Measurements from ENCODE around the gene NPSR1.

Gene NPSR1

DNA sequence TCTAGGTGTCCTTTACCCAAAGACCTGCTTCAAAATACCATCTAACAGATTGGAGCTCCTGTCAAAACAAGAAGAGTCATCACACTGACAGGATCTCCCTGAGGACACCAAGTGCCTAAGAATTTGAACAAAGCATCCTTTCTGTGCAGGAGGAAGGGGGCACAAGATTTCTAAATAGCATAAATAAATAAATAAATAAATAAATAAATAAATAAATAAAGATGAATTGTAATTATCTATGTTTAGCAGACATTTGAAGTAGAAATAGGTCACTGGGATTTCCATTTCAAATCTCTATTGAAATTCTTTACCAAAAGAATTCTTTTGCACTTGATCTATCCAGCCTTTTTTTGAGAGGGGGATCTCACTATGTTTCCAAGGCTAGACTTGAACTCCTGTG is 65.3 kb downstream of the NPSR1 start:
- DNase-seq (ENCODE audit: low read depth in 2 of 2) = no peak

DNA sequence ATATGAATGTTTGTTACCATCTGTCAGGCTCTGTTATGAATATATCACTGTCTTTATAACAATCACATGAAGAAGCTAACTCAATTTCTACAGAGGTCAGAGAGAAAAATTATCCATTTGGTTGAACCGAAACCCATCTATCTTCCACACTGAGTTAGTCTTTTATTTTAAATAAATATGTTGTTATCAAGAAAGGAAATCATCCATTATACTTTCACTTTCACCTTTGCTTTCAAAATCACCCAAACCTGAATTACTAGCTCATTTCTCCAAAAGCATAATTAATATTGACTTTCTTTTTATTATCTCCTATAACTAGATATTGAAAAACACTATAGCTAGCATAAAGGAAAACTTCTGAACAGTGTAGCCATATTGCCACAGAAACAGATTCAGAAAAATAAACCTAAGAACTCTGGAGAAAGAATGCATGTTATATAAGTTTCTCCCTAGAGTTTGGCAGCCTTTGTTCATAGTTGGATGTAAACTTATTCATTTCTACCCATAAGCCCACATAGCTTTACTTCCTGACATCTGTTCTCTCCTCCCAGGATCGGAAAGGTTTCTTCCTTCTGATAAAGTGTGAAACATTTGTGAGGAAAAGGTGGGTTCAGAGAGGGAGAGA is 66.0 kb downstream of the NPSR1 start:
- DNase-seq (ENCODE audit: low read depth in 2 of 2) = no peak

GRCh38 chr7:34726221-34726620 is 68.2 kb downstream of the NPSR1 start:
- no peak for DNase-seq (ENCODE audit: low read depth in 2 of 2)

- no peak for DNase-seq (ENCODE audit: low read depth in 2 of 2)
Measured at GRCh38 chr7:34727464-34727995, 69.5 kb downstream of the NPSR1 start.

- DNase-seq (ENCODE audit: low read depth in 2 of 2) = no peak
Measured at GRCh38 chr7:34728156-34728555, 70.1 kb downstream of the NPSR1 start.

GRCh38 chr7:34734771-34735170 is 76.8 kb downstream of the NPSR1 start:
- DNase-seq (ENCODE audit: low read depth in 2 of 2) = no peak

DNA sequence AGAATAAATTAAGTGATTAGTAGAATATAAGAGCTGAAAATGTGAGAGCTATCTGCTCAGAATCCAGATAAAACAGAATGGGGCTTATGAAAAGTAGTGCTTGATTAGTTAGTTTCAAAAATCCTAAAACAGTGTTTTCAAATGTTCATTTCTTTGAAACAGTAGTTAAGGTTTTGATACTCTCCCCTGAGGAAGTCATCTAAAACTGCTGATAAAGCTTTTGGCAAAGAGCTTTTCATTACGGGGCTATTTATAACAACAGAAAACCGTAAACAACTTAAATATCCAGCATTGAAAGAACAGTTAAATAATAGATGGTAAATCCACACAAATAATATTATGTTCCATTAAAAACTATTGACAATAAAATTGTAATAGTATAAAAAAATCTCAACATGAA is 77.5 kb downstream of the NPSR1 start:
- DNase-seq (ENCODE audit: low read depth in 2 of 2) = no peak

- no peak for DNase-seq (ENCODE audit: low read depth in 2 of 2)
Measured at GRCh38 chr7:34739651-34740300, 81.8 kb downstream of the NPSR1 start.

DNA sequence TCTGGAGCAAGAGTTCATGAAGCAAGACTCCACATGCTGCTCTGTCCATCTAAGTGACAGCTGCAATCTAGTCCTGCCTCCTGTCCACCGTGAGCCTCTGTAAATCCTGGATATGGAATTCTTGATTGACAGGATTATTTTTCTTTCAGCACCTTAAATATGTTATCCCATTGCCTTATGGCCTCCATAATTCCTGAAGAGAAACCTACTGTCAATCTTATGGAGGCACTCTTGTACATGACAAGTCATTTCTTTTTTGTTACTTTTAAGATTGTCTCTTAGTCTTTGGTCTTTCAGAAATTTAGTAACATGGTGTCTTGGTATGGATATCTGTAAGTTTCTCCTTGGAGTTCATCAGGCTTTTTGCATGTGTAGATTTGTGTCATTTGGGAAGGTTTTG is 82.8 kb downstream of the NPSR1 start:
- no peak for DNase-seq (ENCODE audit: low read depth in 2 of 2)

DNA sequence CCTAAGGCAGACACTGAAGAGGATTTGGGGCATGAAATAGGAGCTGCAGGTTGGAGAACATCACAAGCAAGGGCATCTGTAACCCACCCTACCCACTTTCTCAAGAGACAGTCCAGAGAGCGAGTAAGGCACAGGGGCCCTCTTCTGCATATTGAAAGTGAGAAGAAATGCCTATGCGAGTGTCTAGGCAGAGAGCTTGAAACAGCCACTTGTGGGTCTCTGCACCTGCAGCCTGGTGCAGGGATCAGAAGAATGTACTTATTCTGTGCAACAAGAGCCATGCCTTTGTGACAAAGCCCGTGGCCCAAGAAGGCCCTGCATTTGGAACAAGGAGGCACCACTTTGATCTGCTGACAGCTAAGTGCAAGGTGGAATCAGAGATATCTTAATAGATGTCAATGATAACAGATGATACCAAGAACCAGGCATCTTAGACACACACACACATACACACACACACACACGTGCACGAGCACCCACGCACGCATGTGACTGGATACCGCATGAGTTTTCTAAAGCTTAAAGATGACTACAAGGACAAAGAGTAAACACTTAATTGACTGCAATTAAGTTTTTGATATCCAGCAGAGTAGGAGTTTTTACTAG is 89.3 kb downstream of the NPSR1 start:
- no peak for DNase-seq (ENCODE audit: low read depth in 2 of 2)

DNA sequence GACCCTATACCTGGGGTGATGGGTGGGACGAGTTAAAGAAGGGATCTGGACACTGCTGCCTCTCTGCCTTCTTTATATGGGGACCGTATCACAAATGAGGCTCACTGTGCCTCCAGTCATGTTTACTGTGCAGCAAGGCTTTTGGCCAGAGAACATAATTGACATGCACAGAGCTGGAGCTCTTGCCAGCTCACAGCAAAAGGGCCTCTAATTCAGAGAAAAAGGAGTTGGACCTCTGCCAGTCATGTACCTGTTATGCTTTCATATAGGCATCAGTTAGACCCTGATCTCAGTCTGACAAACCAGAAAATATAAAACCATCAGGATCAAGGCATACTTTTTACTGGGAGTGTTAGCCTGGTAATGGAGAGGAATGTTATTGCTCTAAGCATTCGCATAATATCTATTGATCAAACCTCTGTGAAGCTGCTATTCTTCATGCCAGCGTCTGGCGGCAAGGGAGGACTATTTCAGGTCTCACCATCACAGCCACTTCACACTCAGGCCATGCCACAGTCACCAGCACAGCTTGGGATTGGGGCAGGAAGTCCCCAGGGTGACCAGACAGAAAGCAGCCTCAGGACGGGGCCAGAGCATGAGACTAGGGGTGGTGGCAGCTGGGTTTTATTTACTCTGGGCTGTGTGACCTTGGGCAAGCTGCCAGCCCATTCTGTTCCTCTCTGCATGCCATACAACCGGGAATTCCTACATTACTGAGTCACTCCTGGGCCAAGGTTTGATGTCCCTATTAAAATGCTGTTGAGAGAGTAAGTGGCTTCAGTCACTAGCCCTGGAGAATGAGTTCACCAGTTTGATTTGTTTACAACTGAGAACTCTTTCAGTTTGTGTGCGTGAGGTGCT is 90.1 kb downstream of the NPSR1 start:
- DNase-seq (ENCODE audit: low read depth in 2 of 2) = peak; percentile 14 to 23

- DNase-seq (ENCODE audit: low read depth in 2 of 2) = no peak
Measured at GRCh38 chr7:34748728-34749089, 90.7 kb downstream of the NPSR1 start.

- DNase-seq (ENCODE audit: low read depth in 2 of 2) = no peak
Measured at GRCh38 chr7:34749446-34749845, 91.4 kb downstream of the NPSR1 start.

DNA sequence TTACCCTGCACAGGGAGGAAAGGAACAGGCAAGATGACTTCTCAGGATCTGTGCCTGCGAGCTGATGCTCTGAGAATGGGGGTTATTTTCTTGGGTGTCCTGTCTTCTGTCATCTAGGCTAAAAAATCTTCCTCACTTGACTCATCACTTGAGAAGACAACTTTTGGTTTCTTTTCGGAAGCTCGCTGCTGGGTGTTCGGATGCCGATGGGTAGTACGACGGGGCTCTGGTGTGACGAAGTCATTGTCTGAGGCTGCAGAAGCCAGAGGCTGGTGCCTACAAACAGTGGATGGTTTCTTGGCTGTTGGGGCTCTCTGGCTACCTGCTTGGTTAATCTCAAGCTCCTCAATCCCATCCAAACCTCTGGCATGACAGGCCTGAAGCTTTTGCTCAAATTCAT is 92.2 kb downstream of the NPSR1 start:
- DNase-seq (ENCODE audit: low read depth in 2 of 2) = no peak

GRCh38 chr7:34750636-34751035 is 92.6 kb downstream of the NPSR1 start:
- DNase-seq (ENCODE audit: low read depth in 2 of 2) = no peak

DNA sequence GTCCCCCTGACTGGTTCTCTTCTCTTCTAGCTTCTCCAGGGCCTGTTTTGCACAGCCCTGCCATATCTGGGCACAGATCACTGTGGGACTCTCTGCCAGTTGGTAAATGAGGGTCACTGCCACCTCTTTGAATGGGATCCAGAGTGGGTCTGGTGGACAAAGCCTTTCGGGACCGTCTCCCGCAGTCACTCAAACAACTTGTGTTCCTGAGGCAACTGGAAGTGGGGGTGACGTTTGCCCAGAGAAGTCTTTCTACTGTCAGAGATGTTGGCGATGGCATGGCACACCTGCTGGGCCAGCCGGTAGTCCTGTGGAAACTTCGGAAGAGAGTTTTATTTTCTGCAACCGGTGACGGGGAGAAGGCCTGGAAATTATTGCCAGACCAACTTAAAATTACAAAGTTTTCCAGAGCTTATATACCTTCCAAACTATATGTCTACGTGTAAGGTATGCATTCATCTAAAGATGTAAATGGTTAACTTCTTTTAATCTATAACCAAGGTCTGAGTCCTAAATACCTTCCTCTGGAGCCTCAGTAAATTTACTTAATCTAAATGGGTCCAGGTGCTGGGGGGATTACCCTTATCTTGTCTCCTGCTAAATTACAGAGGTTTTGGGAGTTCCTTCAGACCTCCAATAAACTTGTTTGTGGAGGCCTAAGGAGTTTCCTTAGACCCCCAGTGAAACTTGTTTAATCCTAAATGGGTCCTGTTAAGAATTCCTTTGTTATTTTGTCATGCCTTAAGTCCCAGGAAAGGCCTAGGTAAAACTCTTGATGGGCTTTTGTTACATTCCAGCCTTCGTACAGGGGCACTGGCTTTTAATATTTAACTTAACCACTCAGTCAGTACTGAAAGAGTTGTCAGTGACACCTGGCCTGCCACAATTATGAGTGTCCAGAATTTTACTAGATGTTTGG is 94.0 kb downstream of the NPSR1 start:
- DNase-seq (ENCODE audit: low read depth in 2 of 2) = no peak

- DNase-seq (ENCODE audit: low read depth in 2 of 2) = no peak
Measured at GRCh38 chr7:34752929-34753328, 94.9 kb downstream of the NPSR1 start.

DNA sequence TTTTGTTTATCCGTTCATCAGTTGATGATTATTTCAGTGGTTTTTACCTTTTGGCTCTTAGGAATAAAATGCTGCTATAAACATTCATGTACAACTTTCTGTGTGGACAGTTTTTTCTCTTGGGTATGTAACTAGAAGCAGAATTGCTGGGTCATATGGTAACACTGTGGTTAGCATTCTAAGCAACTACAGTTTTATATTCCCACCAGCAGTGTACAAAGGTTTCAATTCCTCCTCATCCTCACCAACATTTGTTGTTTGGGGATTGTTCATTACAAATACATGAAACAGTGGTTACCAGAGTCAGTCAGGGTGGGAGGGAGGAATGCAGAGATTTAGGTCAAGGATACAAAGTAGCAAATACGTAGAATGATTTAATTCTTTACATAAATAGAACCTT is 97.0 kb downstream of the NPSR1 start:
- no peak for DNase-seq (ENCODE audit: low read depth in 2 of 2)

DNA sequence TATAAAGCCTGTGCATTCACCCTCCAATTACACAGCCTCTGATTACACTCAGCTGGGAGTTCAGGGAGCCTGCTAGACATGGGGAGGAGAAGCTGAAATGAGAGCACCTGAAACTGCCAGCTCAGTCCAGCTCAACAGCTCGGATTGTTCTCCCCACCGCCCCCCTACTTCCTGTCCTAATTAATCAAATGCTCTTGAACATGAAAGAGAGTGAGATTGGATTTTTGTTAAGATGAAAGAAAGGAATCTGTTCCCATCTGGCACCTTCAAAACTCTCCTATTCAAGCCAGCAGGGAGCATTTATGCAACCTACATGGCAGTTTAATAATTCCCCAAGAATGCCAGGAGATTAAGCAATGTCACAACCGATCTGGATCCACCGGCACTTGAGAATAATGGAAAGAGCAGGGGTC is 98.0 kb downstream of the NPSR1 start:
- DNase-seq (ENCODE audit: low read depth in 2 of 2) = no peak

- no peak for DNase-seq (ENCODE audit: low read depth in 2 of 2)
Measured at GRCh38 chr7:34756691-34757090, 98.7 kb downstream of the NPSR1 start.

DNA sequence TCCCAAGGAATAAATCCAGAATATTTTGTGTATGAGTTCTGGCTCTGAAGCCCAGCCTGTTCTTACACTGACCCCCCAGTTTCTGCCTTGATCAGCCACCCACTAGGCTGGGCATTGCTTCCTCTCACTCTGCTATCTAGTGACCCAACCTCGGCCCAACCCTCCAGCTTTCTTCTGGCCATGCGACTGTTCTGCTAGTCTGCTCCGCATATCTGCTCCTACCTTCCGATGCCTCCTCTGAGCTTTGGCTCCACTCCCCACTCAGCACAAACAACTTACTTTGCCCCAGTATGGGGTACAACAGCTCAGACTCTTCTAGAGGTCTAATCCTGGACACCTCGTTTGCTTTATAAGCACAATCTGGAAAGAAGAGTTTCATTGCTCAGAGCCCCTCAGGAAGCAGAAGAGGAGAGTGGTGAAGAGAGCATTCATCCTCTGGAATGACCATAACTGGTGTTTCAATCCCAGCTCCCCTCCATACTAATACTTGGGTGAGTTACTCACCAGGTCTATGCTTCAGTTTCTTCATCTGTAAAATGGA is 99.6 kb downstream of the NPSR1 start:
- DNase-seq (ENCODE audit: low read depth in 2 of 2) = no peak

Data from fibroblast of skin of left biceps (primary cell).